Activated naive CD4-positive, alpha-beta T cell treated with anti-CD3 and anti-CD28 coated beads, Interleukin-2, amount 10 ng/mL, durations not matched to agents 7 days and 5 days (primary cell): ENCODE measurements around the gene PDCD5.
"Not testable (repeated sequence)": the region's sequence is repeated elsewhere in the genome, so short reads cannot be mapped to it uniquely, and the experiment has no call there.

Experiments
- CTCF ChIA-PET: fragments of 350-600 bp; sonication (Branson Sonifier 250); formaldehyde crosslinking; loops from one replicate; lab custom pipeline; 2021; ENCODE audit warnings: antibody characterized with exemption; lab: Charles Lee
- DNase-seq: peaks from one replicate; pipeline ENCODE4 v3.0.0-alpha.2; 2020
- H3K27ac Mint-ChIP-seq: one replicate; pipeline ENCODE4 v1.8.0; 2021; ENCODE audit warnings: mild to moderate bottlenecking, moderate library complexity, mixed read lengths
- H3K27me3 Mint-ChIP-seq: one replicate; pipeline ENCODE4 v1.8.0; 2021; ENCODE audit warnings: mild to moderate bottlenecking, mixed read lengths
- H3K36me3 Mint-ChIP-seq: one replicate; pipeline ENCODE4 v1.8.0; 2021; ENCODE audit warnings: mixed read lengths
- H3K4me1 Mint-ChIP-seq: one replicate; pipeline ENCODE4 v1.8.0; 2021; ENCODE audit warnings: mixed read lengths
- H3K4me3 Mint-ChIP-seq: one replicate; pipeline ENCODE4 v1.8.0; 2021; ENCODE audit warnings: mild to moderate bottlenecking, moderate library complexity, mixed read lengths
- H3K9me3 Mint-ChIP-seq: one replicate; pipeline ENCODE4 v1.8.0; 2021; ENCODE audit warnings: mixed read lengths

Gene PDCD5, protein sequence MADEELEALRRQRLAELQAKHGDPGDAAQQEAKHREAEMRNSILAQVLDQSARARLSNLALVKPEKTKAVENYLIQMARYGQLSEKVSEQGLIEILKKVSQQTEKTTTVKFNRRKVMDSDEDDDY

DNA sequence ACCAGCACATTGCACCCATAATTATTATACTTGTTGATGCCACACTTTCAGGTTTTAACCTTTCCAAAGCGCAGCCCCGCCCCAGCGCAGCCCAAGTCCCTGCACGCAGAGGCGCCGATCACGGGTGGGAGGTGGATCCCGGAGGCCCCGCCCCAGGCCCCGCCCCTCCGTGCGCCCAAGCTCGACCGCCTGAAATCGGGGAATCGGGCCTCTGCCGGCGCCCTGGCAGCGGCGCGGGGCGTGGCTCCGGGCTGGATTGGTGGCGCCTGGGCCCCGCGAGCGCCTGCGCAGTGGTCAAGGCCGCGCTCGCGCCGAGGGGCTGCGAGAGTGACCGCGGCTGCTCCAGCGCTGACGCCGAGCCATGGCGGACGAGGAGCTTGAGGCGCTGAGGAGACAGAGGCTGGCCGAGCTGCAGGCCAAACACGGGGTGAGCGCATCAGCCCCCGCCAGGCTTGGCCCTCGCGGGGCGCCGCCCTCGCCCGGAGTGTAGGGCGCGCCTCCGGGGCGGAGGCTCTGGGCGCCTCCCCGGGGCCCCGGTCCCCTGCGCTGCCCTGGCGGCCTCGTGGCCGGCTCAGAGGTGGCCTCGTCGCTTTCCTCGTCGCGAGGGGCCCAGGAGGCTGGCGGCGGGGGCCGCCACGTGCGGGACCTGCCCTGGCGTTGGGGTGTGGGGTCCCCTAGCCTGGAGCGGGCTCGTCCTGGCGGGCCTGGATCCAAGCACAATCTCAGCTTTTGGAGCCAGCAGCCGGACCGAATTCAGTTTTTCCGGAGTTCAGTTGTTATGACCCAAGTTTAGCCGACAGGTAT is at the start of gene PDCD5:
PDCD5 (plus strand) TSS at position 290 of the 804 bp plus-strand sequence; CDS start at position 362, 72 bp downstream.
- Mint-ChIP-seq H3K9me3 (no peaks in the 10 kb centered on the region), H3K27ac (peak within 1 kb of the TSS; percentile 90), H3K36me3 (peaks cover 27% of the 10 kb centered on the region), H3K27me3 (peaks cover 15% of the 10 kb centered on the region), H3K4me3 (peak within 1 kb of the TSS; percentile 87), H3K4me1 (peaks cover 42% of the 10 kb centered on the region)
- peak; percentile 98 for DNase-seq
- CTCF ChIA-PET: no interaction called here

DNA sequence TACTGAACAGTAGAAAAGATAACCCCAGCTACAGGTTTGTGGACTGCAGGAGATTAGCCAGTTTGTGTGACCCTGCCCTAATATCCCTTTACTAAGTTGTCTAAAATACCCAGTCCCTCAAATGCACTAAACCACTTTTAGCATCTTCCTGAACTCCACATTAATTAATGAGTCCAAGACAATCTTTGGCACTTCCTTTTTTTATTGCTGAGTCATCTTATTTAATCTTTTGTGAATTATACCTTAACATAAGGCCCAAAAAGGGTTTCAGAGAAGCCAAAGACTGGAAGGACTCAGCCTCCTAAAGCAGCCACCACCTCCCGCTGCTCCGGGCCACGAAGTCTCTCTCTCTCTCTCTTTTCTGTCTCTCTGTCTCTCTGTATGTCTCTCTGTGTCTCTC is 48.8 kb upstream of the PDCD5 start:
- DNase-seq: no peak
- H3K4me3 Mint-ChIP-seq: no peak overlapping the region
- H3K27ac Mint-ChIP-seq: no peak overlapping the region

DNA sequence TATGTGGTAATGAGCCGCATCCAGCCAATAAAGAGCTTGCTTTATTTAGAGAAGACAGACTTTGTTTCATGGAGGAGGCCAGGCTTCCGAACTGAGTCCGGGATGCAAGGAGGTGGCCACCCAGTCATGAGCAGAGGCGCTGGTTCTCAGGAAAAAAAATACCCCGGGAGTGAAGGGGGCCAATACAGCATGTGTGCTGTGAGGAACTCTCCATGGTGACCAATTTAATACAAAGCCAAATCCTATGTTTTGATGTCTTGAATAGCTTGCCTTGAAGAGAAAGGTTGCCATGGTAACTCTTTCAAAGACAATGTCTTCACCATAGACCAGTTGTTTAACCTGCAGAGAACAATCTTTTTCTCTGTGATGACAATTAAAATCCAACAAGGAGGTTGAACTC is 43.4 kb upstream of the PDCD5 start:
- Mint-ChIP-seq H3K4me1 (no peaks in the 10 kb centered on the region), H3K27me3 (peaks cover 2% of the 10 kb centered on the region), H3K36me3 (no peaks in the 10 kb centered on the region), H3K9me3 (peaks cover 15% of the 10 kb centered on the region), H3K4me3 (no peak overlapping the region), H3K27ac (no peak overlapping the region)
- CTCF ChIA-PET: no interaction called here
- DNase-seq: no peak

More for the DNA sequence above, 48.8 kb upstream of the PDCD5 start:
- H3K9me3 Mint-ChIP-seq: peaks cover 19% of the 10 kb centered on the region
- CTCF ChIA-PET: no interaction called here
- no peaks in the 10 kb centered on the region for H3K4me1 Mint-ChIP-seq
- H3K36me3 Mint-ChIP-seq: peaks cover 1% of the 10 kb centered on the region
- H3K27me3 Mint-ChIP-seq: peaks cover 5% of the 10 kb centered on the region

DNA sequence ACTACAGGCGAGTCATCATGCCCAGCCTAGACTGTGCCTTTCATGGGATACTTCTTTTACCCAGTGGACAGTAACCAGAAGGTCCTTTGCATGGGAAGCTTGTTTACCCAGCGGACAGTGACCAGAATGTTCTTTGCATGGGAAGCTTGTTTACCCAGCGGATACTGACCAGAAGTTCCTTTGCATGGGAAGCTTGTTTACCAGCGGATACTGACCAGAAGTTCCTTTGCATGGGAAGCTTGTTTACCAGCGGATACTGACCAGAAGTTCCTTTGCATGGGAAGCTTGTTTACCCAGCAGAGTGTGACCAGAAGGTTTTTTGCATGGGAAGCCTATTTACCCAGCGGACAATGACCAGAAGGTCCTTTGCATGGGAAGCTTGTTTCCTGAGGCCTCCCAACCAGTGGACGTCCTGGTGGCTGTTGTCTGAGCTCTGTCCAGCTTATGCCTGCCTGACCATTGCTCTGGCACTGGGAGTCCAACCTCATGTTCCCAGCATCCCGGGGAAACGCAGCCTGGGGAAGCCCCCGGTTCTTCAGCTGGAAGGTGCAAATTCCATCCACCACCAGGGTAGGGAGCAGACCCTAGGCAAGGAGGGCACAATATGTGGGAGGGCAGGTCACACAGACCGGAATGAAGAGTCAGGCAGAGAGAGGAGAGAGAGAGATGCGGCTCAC is 41.6 kb upstream of the PDCD5 start:
- no peak for DNase-seq
- H3K36me3 Mint-ChIP-seq: no peaks in the 10 kb centered on the region
- H3K27ac Mint-ChIP-seq: no peak overlapping the region
- H3K4me3 Mint-ChIP-seq: no peak overlapping the region
- no peaks in the 10 kb centered on the region for H3K4me1 Mint-ChIP-seq
- H3K9me3 Mint-ChIP-seq: peaks cover 13% of the 10 kb centered on the region
- CTCF ChIA-PET: interaction anchor here (0.8 kb wide), 1 partner anchor 178 kb away, joined by 3 read pairs; no protein-coding TSS in a partner anchor
- H3K27me3 Mint-ChIP-seq: no peaks in the 10 kb centered on the region

DNA sequence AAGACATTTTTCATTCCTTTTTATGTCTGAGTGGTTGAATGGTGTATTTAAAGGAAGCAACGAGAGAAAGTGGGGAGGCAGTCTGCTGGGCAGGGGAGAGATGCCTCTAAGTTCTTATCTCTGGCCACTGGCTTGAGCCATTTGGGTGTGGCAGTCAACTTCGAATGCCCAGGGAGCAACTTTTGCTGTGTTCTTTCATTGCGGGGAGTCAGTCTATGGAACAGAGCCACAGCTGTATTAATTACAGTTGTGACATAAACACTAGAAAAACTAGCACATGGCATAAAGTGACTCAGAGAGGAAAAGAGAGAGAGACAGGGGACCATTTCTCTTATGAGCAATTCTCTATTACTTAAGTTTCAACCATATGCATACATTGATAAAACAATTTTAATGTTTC is 40.4 kb upstream of the PDCD5 start:
- DNase-seq: no peak
- H3K27ac Mint-ChIP-seq: no peak overlapping the region
- H3K9me3 Mint-ChIP-seq: peaks cover 9% of the 10 kb centered on the region
- no peaks in the 10 kb centered on the region for H3K4me1 Mint-ChIP-seq
- CTCF ChIA-PET: no interaction called here
- no peaks in the 10 kb centered on the region for H3K36me3 Mint-ChIP-seq
- H3K27me3 Mint-ChIP-seq: no peaks in the 10 kb centered on the region
- H3K4me3 Mint-ChIP-seq: no peak overlapping the region

DNA sequence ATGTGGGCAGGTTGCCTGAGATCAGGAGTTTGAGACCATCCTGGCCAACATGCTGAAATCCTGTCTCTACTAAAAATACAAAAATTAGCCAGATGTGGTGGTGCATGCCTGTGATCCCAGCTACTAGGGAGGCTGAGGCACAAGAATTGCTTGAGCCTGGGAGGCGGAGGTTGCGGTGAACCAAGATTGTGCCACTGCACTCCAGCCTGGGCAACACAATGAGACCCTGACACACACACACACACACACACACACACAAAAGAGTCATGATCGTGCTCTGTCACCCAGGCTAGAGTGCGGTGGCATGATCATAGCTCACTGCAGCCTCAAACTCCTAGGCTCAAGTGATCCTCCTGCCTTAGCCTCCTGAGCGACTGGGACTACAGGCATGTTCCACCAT is 39.6 kb upstream of the PDCD5 start:
- H3K27me3 Mint-ChIP-seq, H3K36me3 Mint-ChIP-seq, DNase-seq, CTCF ChIA-PET, H3K9me3 Mint-ChIP-seq, H3K4me1 Mint-ChIP-seq, H3K27ac Mint-ChIP-seq, H3K4me3 Mint-ChIP-seq: not testable (repeated sequence)

DNA sequence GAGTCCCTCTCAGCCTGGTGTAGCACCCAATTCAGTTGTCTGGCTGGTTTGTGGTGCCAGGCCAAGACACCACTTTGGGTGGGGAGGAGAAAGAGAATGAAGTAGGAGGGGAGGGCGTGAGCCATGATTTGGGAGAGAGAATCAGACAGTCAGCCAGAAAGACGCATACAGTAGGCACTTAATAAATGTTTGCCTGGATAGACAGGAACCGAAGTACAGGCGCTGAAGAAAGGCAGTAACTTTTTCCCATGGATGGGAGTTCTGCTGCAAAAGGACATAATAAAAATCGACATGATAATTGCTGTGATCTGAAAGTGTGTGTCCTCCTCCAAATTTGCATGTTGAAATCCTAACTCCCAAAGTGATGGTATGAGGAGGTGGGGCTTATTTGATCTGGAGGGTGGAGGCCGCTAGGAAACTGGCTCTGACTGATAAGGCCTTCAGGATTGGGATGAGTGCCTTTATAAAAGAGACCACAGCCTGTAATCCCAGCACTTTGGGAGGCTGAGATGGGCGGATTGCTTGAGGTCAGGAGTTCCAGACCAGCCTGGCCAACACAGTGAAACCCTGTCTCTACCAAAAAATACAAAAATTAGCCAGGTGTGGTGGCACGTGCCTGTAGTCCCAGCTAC is 38.4 kb upstream of the PDCD5 start:
- CTCF ChIA-PET: no interaction called here

DNA sequence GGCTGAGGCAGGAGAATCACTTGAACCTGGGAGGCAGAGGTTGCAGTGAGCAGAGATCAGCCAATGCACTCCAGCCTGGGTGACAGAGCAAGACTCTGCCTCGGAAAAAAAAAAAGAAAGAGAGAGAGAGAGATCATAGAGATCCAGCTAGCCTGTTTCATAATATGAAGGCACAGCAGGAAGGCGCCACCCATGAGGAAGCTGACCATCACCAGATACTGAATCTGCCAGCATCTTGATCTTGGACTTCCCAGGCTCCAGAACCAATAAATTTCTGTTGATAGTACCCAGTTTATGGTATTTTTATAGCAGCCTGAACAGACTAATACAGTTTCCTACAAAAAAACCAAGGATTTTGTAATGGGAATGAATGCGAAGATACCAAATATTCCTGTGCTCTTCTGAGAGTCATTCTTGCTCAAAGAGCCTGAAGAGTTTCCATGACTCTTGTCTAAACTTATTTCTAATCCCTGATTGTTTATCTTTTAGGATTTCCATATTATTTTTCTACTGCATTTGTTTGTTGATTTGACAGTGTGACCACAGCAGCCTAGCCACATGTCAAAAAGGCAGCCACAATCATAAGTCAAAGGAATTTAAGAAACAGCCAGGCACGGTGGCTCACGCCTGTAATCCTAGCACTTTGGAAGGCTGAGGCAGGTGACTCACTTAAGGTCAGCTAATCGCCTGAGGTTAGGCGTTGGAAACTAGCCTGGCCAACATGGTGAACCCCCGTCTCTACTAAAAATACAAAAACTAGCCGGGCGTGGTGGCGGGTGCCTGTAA is 37.7 kb upstream of the PDCD5 start:
- no peak for DNase-seq
- H3K4me3 Mint-ChIP-seq: no peak overlapping the region
- no peaks in the 10 kb centered on the region for H3K36me3 Mint-ChIP-seq
- H3K27me3 Mint-ChIP-seq: peaks cover 5% of the 10 kb centered on the region
- H3K4me1 Mint-ChIP-seq: no peaks in the 10 kb centered on the region
- CTCF ChIA-PET: no interaction called here
- no peak overlapping the region for H3K27ac Mint-ChIP-seq
- peaks cover 3% of the 10 kb centered on the region for H3K9me3 Mint-ChIP-seq

More for the DNA sequence above, 38.4 kb upstream of the PDCD5 start:
- no peak for DNase-seq
- no peak overlapping the region for H3K4me3 Mint-ChIP-seq
- peaks cover 3% of the 10 kb centered on the region for H3K27me3 Mint-ChIP-seq
- no peak overlapping the region for H3K27ac Mint-ChIP-seq
- H3K36me3 Mint-ChIP-seq: no peaks in the 10 kb centered on the region
- H3K9me3 Mint-ChIP-seq: peaks cover 7% of the 10 kb centered on the region
- H3K4me1 Mint-ChIP-seq: no peaks in the 10 kb centered on the region

DNA sequence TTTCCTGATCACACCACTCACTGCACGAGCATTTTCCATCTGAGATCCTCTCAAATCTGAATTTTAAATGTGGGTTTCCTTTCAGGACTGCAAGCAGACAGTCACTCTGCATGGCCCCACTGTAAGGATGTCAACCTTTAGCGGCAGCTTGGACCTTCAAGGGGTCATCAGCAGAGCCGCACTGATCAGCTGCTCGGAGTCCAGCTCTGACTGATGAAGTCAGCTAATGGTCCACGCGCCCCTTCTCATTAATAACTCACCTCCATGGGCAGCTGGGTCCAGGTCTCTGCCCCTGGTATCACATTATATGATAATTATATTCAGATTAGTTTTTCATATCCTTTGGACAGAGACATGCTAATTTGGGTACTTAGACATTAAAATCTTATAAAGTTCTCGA is 36.1 kb upstream of the PDCD5 start:
- no peaks in the 10 kb centered on the region for H3K4me1 Mint-ChIP-seq
- no peaks in the 10 kb centered on the region for H3K36me3 Mint-ChIP-seq
- H3K9me3 Mint-ChIP-seq: no peaks in the 10 kb centered on the region
- peaks cover 5% of the 10 kb centered on the region for H3K27me3 Mint-ChIP-seq
- CTCF ChIA-PET: no interaction called here
- no peak overlapping the region for H3K4me3 Mint-ChIP-seq
- no peak for DNase-seq
- no peak overlapping the region for H3K27ac Mint-ChIP-seq

DNA sequence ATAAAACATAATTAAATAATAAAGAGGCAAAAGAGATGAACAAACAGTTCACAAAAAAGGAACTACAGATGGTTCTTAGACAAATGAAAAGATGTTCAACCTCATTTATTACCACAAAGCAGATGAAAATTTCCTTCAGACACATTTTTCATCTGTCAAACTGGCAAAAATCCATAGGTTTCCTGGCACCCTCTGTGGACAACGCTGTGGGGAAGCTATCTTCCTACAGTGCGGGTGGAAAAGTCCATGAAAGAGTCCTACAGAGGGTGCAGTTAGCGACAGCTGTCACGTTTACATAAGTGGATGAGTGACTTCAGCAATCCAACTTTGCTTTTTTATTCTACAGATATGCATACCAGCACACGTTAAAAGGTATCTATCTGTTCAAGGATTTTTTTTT is 30.3 kb upstream of the PDCD5 start:
- Mint-ChIP-seq H3K4me3 (no peak overlapping the region), H3K27ac (no peak overlapping the region), H3K9me3 (no peaks in the 10 kb centered on the region), H3K36me3 (no peaks in the 10 kb centered on the region), H3K27me3 (peaks cover 5% of the 10 kb centered on the region), H3K4me1 (no peaks in the 10 kb centered on the region)
- CTCF ChIA-PET: no interaction called here
- no peak for DNase-seq

DNA sequence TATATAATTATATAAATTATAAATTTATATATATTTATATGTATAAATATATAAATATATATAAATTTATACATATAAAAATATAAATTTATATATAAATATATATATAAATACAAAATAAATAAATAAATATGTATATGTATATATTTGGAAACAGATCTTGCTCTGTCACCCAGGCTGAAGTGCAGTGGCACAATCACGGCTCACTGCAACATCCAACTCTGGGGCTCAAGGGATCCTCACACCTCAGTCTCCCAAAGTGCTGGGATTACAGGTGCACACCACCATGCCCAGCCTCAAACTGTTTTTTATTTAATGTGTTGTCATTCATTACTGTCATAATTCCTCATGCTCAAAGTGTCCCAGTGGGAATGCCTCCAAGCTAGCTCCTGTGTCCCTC is 25.2 kb upstream of the PDCD5 start:
- no peaks in the 10 kb centered on the region for H3K4me1 Mint-ChIP-seq
- no peaks in the 10 kb centered on the region for H3K36me3 Mint-ChIP-seq
- no peak overlapping the region for H3K27ac Mint-ChIP-seq
- CTCF ChIA-PET: interaction anchor here (1.6 kb wide), 1 partner anchor 216 kb away, joined by 4 read pairs; no protein-coding TSS in a partner anchor
- no peaks in the 10 kb centered on the region for H3K27me3 Mint-ChIP-seq
- no peaks in the 10 kb centered on the region for H3K9me3 Mint-ChIP-seq
- no peak overlapping the region for H3K4me3 Mint-ChIP-seq
- no peak for DNase-seq

DNA sequence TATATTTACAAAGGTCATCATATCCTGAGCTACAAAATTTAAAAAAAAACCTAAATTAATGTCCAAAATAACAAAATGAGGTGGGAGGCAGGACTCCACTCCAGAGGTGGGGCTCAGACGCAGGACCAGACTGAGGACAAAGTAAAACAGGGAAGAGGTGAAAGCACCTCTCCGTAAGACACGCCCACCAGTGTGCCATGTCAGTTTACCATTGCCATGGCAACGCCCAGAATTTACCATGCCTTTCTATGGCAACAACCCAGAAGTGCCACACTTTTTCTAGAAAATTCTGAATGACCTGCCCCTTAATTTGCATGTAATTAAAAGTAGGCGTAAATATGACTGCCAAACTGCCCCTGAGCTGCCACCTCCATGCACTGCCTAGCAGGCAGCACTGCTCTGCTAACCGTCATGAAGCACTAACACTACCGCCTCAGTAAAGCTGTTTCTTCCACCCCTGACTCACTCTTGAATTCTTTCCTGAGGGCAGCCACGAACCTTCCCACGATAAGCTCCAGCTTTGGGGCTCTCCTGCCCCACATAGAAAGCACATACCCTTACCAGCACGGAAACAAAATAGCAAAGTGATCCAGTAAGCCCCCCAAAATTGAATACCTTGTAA is 22.3 kb upstream of the PDCD5 start:
- CTCF ChIA-PET: no interaction called here
- no peak for DNase-seq
- no peak overlapping the region for H3K4me3 Mint-ChIP-seq
- no peaks in the 10 kb centered on the region for H3K9me3 Mint-ChIP-seq
- H3K36me3 Mint-ChIP-seq: no peaks in the 10 kb centered on the region
- no peaks in the 10 kb centered on the region for H3K27me3 Mint-ChIP-seq
- H3K4me1 Mint-ChIP-seq: no peaks in the 10 kb centered on the region
- H3K27ac Mint-ChIP-seq: no peak overlapping the region

DNA sequence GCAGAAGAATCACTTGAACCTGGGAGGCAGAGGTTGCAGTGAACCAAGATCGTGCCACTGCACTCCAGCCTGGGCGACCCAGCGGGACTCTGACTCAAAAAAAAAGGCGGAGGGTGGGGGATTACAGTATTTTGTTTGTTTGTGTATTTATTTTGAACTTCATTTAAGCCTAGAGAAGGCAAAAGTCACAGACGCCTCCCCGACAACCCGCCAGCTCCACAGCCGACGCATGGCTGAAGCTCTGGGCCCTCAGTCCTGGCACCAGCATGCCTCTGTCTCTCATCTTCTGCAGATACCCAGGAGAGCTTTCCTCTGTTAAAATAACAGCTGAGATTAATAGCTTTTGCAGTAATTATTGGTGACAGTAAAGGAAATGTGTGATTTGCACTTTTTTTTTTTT is 17.2 kb upstream of the PDCD5 start:
- no peaks in the 10 kb centered on the region for H3K36me3 Mint-ChIP-seq
- H3K27me3 Mint-ChIP-seq: peaks cover 2% of the 10 kb centered on the region
- H3K9me3 Mint-ChIP-seq: no peaks in the 10 kb centered on the region
- DNase-seq: no peak
- H3K27ac Mint-ChIP-seq: no peak overlapping the region
- H3K4me3 Mint-ChIP-seq: no peak overlapping the region
- peaks cover 1% of the 10 kb centered on the region for H3K4me1 Mint-ChIP-seq
- CTCF ChIA-PET: no interaction called here
